GM20000 (cell line): ENCODE results near the gene MS4A15.

Experiments
- DNase-seq: peaks from one replicate; pipeline ENCODE4 v3.0.0; 2012; ENCODE audit warnings: low spot score
- TF ChIP-seq, protein P1 (sequence below): IDR thresholded peaks from 2 replicates; pipeline ENCODE4 v1.5.1; 2012; ENCODE audit warnings: mild to moderate bottlenecking, control low read depth; ENCODE audit errors: extremely low read depth, missing control alignments

The MS4A15 gene

GRCh38 chr11:60719391-60719790 lies 37.3 kb upstream of the MS4A15 start:
- DNase-seq = no peak
- TF ChIP-seq, protein P1, sequence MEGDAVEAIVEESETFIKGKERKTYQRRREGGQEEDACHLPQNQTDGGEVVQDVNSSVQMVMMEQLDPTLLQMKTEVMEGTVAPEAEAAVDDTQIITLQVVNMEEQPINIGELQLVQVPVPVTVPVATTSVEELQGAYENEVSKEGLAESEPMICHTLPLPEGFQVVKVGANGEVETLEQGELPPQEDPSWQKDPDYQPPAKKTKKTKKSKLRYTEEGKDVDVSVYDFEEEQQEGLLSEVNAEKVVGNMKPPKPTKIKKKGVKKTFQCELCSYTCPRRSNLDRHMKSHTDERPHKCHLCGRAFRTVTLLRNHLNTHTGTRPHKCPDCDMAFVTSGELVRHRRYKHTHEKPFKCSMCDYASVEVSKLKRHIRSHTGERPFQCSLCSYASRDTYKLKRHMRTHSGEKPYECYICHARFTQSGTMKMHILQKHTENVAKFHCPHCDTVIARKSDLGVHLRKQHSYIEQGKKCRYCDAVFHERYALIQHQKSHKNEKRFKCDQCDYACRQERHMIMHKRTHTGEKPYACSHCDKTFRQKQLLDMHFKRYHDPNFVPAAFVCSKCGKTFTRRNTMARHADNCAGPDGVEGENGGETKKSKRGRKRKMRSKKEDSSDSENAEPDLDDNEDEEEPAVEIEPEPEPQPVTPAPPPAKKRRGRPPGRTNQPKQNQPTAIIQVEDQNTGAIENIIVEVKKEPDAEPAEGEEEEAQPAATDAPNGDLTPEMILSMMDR = no peak

- TF ChIP-seq, protein P1 = no peak
- DNase-seq = no peak
Observed at GRCh38 chr11:60720460-60720859, 36.2 kb upstream of the MS4A15 start.

- TF ChIP-seq, protein P1 = no peak
- DNase-seq = no peak
Observed at GRCh38 chr11:60724420-60724819, 32.2 kb upstream of the MS4A15 start, which contains the start of gene MS4A18. TSS of gene MS4A18 (plus strand) at chr11:60724720.

DNA sequence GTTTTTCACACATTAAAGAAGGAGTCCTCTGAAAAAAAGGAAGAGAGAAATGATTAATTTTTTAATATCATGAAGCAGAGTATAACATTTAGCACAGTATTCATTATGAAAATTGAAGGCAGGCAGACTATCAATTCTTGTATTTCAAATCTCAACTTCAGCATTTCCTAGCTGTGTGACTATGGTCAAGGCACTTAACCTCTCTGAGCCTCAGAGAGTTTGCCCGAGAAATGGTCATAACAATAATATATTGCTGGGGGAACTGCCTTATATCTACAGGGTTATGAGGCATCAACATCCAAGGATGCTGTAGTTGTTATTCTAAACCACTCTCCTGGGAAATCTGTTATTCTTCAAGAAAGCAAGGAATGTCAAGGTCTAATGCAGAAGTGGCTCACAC lies 31.1 kb upstream of the MS4A15 start:
- no peak for DNase-seq
- TF ChIP-seq, protein P1 = no peak

- TF ChIP-seq, protein P1 = no peak
Observed at GRCh38 chr11:60731586-60731985, 25.1 kb upstream of the MS4A15 start.

DNA sequence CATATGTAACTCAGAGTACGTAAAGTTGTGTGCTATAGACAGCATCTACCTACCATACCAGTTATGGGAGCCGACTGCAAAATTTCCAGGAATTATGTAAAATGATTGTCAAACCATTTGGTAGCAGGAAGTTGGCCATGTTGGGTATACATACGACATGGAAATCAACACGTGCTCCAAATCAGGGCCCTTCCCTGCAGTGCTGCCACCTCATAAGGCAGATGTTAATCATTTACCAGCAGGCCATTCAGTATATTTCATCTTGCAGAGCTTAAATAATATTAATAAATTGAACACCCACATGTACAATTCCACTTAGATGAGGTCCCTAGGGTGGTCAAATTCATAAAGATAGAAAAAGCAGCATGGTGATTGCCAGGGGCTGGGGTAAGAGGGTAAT lies 22.4 kb upstream of the MS4A15 start:
- TF ChIP-seq, protein P1 = no peak

More at GRCh38 chr11:60731586-60731985, 25.1 kb upstream of the MS4A15 start:
- no peak for DNase-seq

GRCh38 chr11:60739114-60739513 lies 17.6 kb upstream of the MS4A15 start:
- TF ChIP-seq, protein P1 = no peak
- no peak for DNase-seq

More for the DNA sequence above, 22.4 kb upstream of the MS4A15 start:
- no peak for DNase-seq
